ENCODE measurements around the gene MRPL52.

GRCh38 chr14:22861651-22862050 lies 32.0 kb downstream of the MRPL52 start:
- TF ChIP-seq CTCF (IDR thresholded peaks at IDR 0.05) (no peak), POLR2A (IDR thresholded peaks at IDR 0.05; ENCODE audit: low read depth) (no peak), POLR2AphosphoS5 (IDR thresholded peaks at IDR 0.05) (no peak), EP300 (IDR thresholded peaks at IDR 0.05) (no peak)

Measured in esophagus muscularis mucosa (tissue), 4 donors.